ENCODE data around the gene EPHA3.

Gene EPHA3

GRCh38 chr3:89154416-89154815 lies 47.0 kb downstream of the EPHA3 start:
- no peak for DNase-seq

GRCh38 chr3:89155811-89156210 lies 48.4 kb downstream of the EPHA3 start:
- DNase-seq = no peak

GRCh38 chr3:89157575-89157974 lies 50.2 kb downstream of the EPHA3 start:
- DNase-seq = no peak

GRCh38 chr3:89159605-89160004 lies 52.2 kb downstream of the EPHA3 start:
- no peak for DNase-seq

- no peak for DNase-seq
Measured at GRCh38 chr3:89164774-89165173, 57.4 kb downstream of the EPHA3 start.

GRCh38 chr3:89165636-89166263 lies 58.3 kb downstream of the EPHA3 start:
- DNase-seq = no peak

- DNase-seq = no peak
Measured at GRCh38 chr3:89171687-89172545, 64.5 kb downstream of the EPHA3 start.

GRCh38 chr3:89173546-89173945 lies 66.1 kb downstream of the EPHA3 start:
- DNase-seq = no peak

GRCh38 chr3:89179355-89180001 lies 72.1 kb downstream of the EPHA3 start:
- no peak for DNase-seq

- DNase-seq = no peak
Measured at GRCh38 chr3:89180334-89180733, 72.9 kb downstream of the EPHA3 start.

- no peak for DNase-seq
Measured at GRCh38 chr3:89182056-89182455, 74.6 kb downstream of the EPHA3 start.

GRCh38 chr3:89184151-89184995 lies 77.0 kb downstream of the EPHA3 start:
- no peak for DNase-seq

- no peak for DNase-seq
Measured at GRCh38 chr3:89186456-89186855, 79.0 kb downstream of the EPHA3 start.

- no peak for DNase-seq
Measured at GRCh38 chr3:89198591-89198990, 91.2 kb downstream of the EPHA3 start.

GRCh38 chr3:89212619-89213018 lies 105.2 kb downstream of the EPHA3 start:
- DNase-seq = no peak

GRCh38 chr3:89216016-89216739 lies 108.8 kb downstream of the EPHA3 start:
- no peak for DNase-seq

- no peak for DNase-seq
Measured at GRCh38 chr3:89217148-89217685, 109.8 kb downstream of the EPHA3 start.

- DNase-seq = no peak
Measured at GRCh38 chr3:89221924-89222323, 114.5 kb downstream of the EPHA3 start.

GRCh38 chr3:89223188-89223587 lies 115.8 kb downstream of the EPHA3 start:
- no peak for DNase-seq

GRCh38 chr3:89227218-89227617 lies 119.8 kb downstream of the EPHA3 start:
- no peak for DNase-seq

- no peak for DNase-seq
Measured at GRCh38 chr3:89227634-89228033, 120.2 kb downstream of the EPHA3 start.

GRCh38 chr3:89232155-89232554 lies 124.7 kb downstream of the EPHA3 start:
- no peak for DNase-seq

All from right hindlimb (tissue), 1 donor.